PFSK-1 (cell line): Measurements from ENCODE around the gene SKI.

Experiments used
- FOXP2 ChIP-seq: optimal IDR thresholded peaks from 2 replicates; pipeline ENCODE3; 2011; ENCODE audit warnings: borderline replicate concordance, control low read depth, inconsistent platforms; ENCODE audit not compliant: insufficient read depth; ENCODE audit errors: extremely low read length, extremely low read depth
- POLR2AphosphoS5 ChIP-seq: IDR thresholded peaks from 2 replicates; pipeline ENCODE4 v1.6.1; 2012; ENCODE audit warnings: low read depth, mild to moderate bottlenecking, control low read depth, low read length, moderate library complexity
- SIN3A ChIP-seq: IDR thresholded peaks from 2 replicates; pipeline ENCODE4 v1.6.1; 2012; ENCODE audit warnings: mild to moderate bottlenecking, low read length, moderate library complexity, borderline replicate concordance; ENCODE audit not compliant: insufficient read depth
- TAF1 ChIP-seq: IDR thresholded peaks from 2 replicates; pipeline ENCODE4 v1.6.1; 2012; ENCODE audit warnings: low read length, control low read depth, borderline replicate concordance; ENCODE audit not compliant: insufficient read depth
- TF ChIP-seq, protein P1 (sequence below), 2 experiments: IDR thresholded peaks; 2 replicates each; pipeline versions ENCODE4 v1.6.1 to v1.8.0; 2011 to 2012; ENCODE audit warnings: low read depth in 2 of 2, low read length in 2 of 2, control low read depth in 1 of 2, inconsistent platforms in 1 of 2, mild to moderate bottlenecking in 1 of 2, moderate library complexity in 1 of 2; ENCODE audit not compliant: insufficient read depth in 1 of 2

Gene SKI

DNA sequence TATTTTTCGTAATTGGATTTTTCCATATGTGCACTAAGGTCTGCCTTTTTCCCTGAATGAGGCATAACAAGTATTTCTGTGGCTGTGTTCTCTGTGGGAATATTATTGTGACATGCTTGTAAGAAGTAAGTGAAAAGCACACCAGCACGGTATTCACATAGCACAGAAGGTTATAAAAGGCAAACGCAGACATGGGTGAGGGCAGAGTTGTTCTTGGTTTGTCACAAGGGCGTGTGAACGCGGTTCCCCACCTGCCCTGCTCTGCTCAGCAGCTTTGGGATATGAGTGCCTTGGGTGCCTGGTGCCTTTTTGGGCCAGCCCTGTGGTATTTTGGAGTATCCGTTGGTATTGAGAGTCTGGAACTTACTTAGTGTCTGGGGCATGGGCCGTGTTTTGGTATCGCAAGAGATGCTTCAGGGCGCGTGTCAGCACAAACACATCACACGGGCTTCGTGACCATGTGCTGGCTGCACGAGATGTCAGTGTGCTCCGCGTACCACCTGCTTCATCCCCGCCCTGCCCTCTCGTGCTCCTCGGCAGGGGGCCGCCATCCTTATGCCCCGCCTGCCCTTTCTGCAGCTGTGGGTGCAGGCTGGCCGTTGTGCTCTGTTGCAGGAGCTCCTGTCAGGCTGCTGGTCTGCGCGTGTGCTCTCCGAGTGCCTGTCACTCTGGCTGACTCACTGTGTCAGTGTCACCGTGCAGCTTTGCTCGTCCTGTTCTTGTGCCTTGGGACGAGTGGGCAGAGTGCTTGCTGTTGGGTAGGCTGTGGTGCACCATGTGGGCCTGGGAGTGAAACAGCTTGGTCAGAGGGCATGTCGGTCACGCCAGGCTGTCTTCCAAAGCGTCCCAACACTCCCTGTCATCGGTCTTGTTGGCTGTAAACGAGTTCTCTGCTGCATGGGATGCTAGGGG lies 15.0 kb downstream of the SKI start:
- TF ChIP-seq, protein P1, sequence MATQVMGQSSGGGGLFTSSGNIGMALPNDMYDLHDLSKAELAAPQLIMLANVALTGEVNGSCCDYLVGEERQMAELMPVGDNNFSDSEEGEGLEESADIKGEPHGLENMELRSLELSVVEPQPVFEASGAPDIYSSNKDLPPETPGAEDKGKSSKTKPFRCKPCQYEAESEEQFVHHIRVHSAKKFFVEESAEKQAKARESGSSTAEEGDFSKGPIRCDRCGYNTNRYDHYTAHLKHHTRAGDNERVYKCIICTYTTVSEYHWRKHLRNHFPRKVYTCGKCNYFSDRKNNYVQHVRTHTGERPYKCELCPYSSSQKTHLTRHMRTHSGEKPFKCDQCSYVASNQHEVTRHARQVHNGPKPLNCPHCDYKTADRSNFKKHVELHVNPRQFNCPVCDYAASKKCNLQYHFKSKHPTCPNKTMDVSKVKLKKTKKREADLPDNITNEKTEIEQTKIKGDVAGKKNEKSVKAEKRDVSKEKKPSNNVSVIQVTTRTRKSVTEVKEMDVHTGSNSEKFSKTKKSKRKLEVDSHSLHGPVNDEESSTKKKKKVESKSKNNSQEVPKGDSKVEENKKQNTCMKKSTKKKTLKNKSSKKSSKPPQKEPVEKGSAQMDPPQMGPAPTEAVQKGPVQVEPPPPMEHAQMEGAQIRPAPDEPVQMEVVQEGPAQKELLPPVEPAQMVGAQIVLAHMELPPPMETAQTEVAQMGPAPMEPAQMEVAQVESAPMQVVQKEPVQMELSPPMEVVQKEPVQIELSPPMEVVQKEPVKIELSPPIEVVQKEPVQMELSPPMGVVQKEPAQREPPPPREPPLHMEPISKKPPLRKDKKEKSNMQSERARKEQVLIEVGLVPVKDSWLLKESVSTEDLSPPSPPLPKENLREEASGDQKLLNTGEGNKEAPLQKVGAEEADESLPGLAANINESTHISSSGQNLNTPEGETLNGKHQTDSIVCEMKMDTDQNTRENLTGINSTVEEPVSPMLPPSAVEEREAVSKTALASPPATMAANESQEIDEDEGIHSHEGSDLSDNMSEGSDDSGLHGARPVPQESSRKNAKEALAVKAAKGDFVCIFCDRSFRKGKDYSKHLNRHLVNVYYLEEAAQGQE (IDR thresholded peaks at IDR 0.05; ENCODE audit: insufficient read depth in 1 of 2, low read depth in 2 of 2, low read length in 2 of 2): no peak

DNA sequence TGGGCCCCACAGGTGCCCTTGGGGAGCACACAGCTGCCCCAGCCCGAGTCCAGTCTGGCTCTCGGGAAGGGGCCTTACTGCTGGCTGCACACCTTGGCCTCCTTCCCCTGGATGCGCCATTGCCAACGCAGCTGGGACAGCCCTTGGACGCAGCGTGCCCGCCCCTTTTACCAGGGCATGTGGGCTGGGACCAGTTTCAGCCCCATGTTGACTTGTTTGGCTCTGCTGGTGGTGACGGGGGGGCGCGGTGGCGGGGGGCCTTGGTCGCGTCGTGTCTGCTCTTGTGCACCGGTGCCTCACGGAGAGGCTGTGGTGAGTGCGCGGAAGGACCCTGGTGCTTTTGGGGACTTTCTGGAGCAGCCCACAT lies 19.6 kb downstream of the SKI start:
- TF ChIP-seq, protein P1 (IDR thresholded peaks at IDR 0.05; ENCODE audit: insufficient read depth in 1 of 2, low read depth in 2 of 2, low read length in 2 of 2): no peak
- TF ChIP-seq FOXP2 (no peak), POLR2AphosphoS5 (no peak), TAF1 (no peak), SIN3A (no peak)

DNA sequence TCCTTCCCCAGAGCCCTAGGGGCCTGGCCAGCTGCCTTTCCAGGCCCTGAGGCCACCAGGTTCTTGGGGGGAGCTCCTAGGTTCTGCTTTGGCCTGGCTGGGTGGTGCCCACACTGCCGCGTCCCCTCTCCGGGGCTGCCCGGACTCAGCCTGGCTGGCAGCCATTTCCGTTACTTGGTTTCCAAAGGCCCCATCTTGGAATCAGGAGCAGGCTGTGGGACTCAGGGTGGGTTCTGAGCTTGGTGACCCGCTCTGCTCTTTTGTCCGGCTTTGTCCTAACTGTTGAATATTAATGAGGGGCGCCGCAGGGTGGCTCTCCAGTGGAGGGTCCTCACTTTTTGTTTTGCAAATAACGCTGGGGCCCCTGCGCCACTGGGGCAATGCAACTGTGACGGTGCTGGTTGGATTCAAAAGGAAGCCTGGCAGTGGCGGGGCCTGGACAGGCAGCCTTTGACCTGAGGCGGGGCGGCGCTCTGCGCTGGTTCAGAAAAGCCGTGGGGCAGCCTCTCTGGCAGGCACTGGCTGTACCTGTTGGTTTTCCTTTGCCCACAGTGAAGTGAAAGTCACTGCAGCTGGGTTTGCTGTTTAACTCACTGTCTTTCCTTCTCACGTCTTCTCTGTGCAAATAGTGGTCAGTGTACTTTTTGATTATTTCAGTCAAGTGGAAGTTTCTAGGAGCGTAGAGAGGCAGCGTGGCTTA lies 20.2 kb downstream of the SKI start:
- TF ChIP-seq, protein P1 (IDR thresholded peaks at IDR 0.05; ENCODE audit: insufficient read depth in 1 of 2, low read depth in 2 of 2, low read length in 2 of 2): no peak
- TF ChIP-seq FOXP2 (no peak), TAF1 (no peak), SIN3A (no peak)

DNA sequence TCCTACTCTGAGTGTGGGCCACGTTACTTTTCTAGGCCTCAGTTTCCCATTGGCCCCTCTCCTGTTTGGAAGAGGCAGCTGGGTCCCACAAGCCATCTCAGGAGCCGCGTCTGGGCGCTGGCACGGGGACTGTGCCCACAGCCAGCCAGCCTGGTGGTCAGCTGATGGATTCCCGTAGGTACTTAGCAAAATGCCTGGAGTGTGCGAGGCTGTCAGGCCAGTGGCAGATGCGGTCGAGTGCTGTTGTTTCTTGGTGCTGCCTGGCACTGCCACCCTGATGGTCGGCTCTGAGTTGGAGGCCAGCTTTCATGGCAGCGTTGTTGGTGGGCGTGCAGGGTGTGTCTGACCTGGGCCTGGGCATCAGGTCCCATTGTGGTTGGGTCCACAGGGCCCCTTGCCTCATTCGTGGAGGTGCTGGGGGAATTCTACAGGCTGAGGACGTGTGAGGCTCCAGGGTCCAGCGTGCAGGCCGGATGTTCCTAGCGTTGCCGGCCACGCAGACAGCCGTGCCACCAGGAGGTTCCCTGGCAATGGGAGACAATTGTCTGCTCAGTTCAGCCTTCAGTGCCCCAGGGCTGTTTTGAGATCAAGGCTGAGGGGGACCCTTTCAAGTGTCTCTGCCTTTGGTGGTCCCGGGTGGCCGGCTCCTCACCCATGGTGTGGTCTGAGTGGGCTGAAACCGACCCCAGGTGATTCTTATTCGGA lies 20.9 kb downstream of the SKI start:
- TF ChIP-seq TAF1: no peak
- TF ChIP-seq FOXP2: no peak
- no peak for TF ChIP-seq POLR2AphosphoS5
- TF ChIP-seq, protein P1 (IDR thresholded peaks at IDR 0.05; ENCODE audit: insufficient read depth in 1 of 2, low read depth in 2 of 2, low read length in 2 of 2): no peak
- TF ChIP-seq SIN3A: no peak
